Activated naive CD4-positive, alpha-beta T cell treated with anti-CD3 and anti-CD28 coated beads, Interleukin-2, amount 50 U/mL, for 24 hours (primary cell): ENCODE data around the gene IL1A.

ENCODE experiments used
- H3K27ac Mint-ChIP-seq: one replicate; pipeline ENCODE4 v1.8.0; 2021; ENCODE audit warnings: mild to moderate bottlenecking, mixed read lengths
- H3K27me3 Mint-ChIP-seq: one replicate; pipeline ENCODE4 v1.8.0; 2021; ENCODE audit warnings: mixed read lengths
- H3K36me3 Mint-ChIP-seq: one replicate; pipeline ENCODE4 v1.8.0; 2021; ENCODE audit warnings: mixed read lengths
- H3K4me1 Mint-ChIP-seq: one replicate; pipeline ENCODE4 v1.8.0; 2021; ENCODE audit warnings: mixed read lengths
- H3K4me3 Mint-ChIP-seq: one replicate; pipeline ENCODE4 v1.8.0; 2021; ENCODE audit warnings: mild to moderate bottlenecking, mixed read lengths
- H3K9me3 Mint-ChIP-seq: one replicate; pipeline ENCODE4 v1.8.0; 2021; ENCODE audit warnings: mixed read lengths

IL1A gene

DNA sequence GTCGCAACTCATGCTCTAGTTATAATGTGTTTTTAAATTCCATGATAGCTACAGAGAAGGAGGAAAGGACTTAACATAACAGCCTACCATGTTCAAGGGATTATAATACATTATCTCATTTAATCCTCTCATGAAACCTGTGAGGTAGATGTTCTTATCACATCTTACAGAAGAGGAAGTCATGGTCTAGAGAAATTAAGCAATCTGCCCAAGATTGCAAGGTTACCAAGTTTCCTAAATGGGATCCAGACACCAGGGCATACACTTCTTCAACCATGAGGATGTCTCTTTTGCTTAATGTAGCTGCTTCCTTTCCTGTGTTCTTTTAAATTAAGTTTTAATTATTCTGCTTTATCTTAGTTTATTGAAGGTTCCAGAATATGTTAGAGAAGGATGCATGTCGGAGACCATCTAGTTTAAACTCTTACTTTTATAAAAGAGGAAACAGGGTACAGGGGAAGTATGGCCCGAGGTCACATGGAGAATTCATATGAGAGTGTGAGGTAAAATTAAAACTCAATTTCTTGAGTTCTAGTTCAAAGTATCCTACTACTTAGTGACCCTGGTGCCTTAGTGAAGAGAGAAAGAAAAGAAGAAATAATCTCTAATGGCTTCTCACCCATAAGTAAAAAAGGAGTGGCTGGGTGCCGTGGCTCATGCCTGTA is 3.6 kb upstream of the IL1A start:
- Mint-ChIP-seq H3K36me3 (no peaks in the 10 kb centered on the region), H3K9me3 (no peaks in the 10 kb centered on the region), H3K4me3 (no peak overlapping the region), H3K4me1 (no peaks in the 10 kb centered on the region), H3K27ac (no peak overlapping the region), H3K27me3 (peaks cover 2% of the 10 kb centered on the region)

DNA sequence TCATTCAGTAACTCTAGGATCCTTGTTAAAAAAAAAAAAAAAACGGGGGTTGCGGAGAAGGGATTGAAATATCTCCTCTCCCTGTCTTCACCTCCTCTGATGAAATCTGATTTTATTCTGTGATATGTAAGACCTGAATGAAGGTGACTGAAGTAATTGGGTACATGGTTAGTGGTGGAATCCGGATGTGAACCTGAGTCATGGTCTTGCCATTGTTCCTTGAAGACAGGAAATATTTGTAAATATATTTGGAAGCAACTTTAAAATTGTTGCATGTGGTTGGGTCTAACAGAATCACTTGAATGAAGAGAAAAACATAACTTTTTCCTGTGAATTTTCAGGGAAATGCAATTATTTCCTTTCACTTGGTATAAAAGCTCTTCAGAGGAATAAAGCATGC is 3.0 kb upstream of the IL1A start:
- H3K27me3 Mint-ChIP-seq = peaks cover 2% of the 10 kb centered on the region
- no peak overlapping the region for H3K27ac Mint-ChIP-seq
- no peaks in the 10 kb centered on the region for H3K4me1 Mint-ChIP-seq
- H3K4me3 Mint-ChIP-seq = no peak overlapping the region
- H3K9me3 Mint-ChIP-seq = no peaks in the 10 kb centered on the region
- no peaks in the 10 kb centered on the region for H3K36me3 Mint-ChIP-seq

DNA sequence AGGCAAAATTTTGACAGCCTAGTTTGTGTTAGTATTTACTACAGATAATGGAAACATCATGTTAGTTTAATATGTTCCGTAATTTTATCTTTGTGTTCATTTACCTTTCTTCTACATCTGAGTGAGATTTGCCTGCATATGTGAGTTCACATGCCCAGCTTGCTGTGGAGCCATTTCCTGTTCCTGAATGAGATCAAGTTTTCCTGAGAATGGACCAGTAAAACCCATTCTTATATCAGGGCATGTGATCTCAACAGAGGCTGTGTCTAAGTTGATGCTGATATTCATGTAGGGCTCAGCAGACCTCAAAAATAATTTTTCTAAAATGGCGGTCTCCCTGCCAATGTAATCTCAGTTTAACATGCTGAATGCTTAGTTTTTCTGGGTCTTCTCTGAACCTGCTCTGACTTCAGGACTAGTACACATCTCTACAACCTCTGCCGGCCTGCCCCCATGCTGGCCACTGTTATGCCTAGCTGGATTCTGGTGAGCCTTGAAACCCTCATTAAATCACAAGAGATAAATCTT is 1.0 kb downstream of the IL1A start:
- Mint-ChIP-seq H3K9me3 (no peaks in the 10 kb centered on the region), H3K4me1 (no peaks in the 10 kb centered on the region), H3K27me3 (peaks cover 8% of the 10 kb centered on the region), H3K27ac (no peak overlapping the region), H3K4me3 (no peak overlapping the region), H3K36me3 (no peaks in the 10 kb centered on the region)

GRCh38 chr2:112782234-112782799 is 2.0 kb downstream of the IL1A start:
- no peak overlapping the region for H3K4me3 Mint-ChIP-seq
- H3K9me3 Mint-ChIP-seq = no peaks in the 10 kb centered on the region
- no peaks in the 10 kb centered on the region for H3K36me3 Mint-ChIP-seq
- no peak overlapping the region for H3K27ac Mint-ChIP-seq
- peaks cover 2% of the 10 kb centered on the region for H3K4me1 Mint-ChIP-seq
- H3K27me3 Mint-ChIP-seq = peaks cover 9% of the 10 kb centered on the region

GRCh38 chr2:112779598-112779997 is 4.7 kb downstream of the IL1A start:
- Mint-ChIP-seq H3K36me3 (peaks cover 2% of the 10 kb centered on the region), H3K27me3 (peaks cover 12% of the 10 kb centered on the region), H3K27ac (no peak overlapping the region)

GRCh38 chr2:112777036-112777435 is 7.3 kb downstream of the IL1A start:
- H3K9me3 Mint-ChIP-seq = no peaks in the 10 kb centered on the region
- H3K27me3 Mint-ChIP-seq = peaks cover 12% of the 10 kb centered on the region
- H3K4me3 Mint-ChIP-seq = no peak overlapping the region
- H3K4me1 Mint-ChIP-seq = peaks cover 8% of the 10 kb centered on the region
- peak overlapping the region; percentile 18 for H3K27ac Mint-ChIP-seq
- peaks cover 2% of the 10 kb centered on the region for H3K36me3 Mint-ChIP-seq

More at GRCh38 chr2:112779598-112779997, 4.7 kb downstream of the IL1A start:
- Mint-ChIP-seq H3K4me1 (peaks cover 8% of the 10 kb centered on the region), H3K9me3 (no peaks in the 10 kb centered on the region), H3K4me3 (no peak overlapping the region)

- H3K9me3 Mint-ChIP-seq = no peaks in the 10 kb centered on the region
- peaks cover 12% of the 10 kb centered on the region for H3K27me3 Mint-ChIP-seq
- no peak overlapping the region for H3K27ac Mint-ChIP-seq
- H3K36me3 Mint-ChIP-seq = peaks cover 2% of the 10 kb centered on the region
- peaks cover 8% of the 10 kb centered on the region for H3K4me1 Mint-ChIP-seq
- H3K4me3 Mint-ChIP-seq = no peak overlapping the region
Measured at GRCh38 chr2:112776113-112776512, 8.2 kb downstream of the IL1A start.

- H3K4me3 Mint-ChIP-seq = no peak overlapping the region
- H3K27ac Mint-ChIP-seq = no peak overlapping the region
- peaks cover 8% of the 10 kb centered on the region for H3K4me1 Mint-ChIP-seq
- no peaks in the 10 kb centered on the region for H3K9me3 Mint-ChIP-seq
- peaks cover 12% of the 10 kb centered on the region for H3K27me3 Mint-ChIP-seq
- H3K36me3 Mint-ChIP-seq = peaks cover 2% of the 10 kb centered on the region
Measured at GRCh38 chr2:112774536-112775285, 9.6 kb downstream of the IL1A start.

DNA sequence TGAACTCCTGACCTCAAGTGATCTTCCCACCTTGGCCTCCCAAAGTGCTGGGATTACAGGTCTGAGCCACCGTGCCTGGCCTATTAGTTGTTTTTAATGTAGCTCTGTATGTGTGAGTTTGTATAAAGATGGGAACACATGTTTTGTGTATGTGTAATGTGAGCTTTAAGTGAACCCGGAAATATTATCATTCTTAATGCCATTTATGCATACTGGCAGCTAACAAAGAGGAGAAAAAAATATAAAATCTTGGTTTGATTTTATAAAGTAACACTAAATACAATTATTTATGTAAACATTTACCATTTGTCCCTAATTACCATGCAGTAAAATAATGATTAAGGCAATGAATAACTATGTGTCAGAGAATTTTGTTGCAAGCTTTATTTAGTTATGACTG is 10.7 kb downstream of the IL1A start:
- Mint-ChIP-seq H3K4me1 (peaks cover 8% of the 10 kb centered on the region), H3K4me3 (no peak overlapping the region), H3K9me3 (no peaks in the 10 kb centered on the region), H3K27me3 (peaks cover 8% of the 10 kb centered on the region), H3K27ac (no peak overlapping the region), H3K36me3 (peaks cover 2% of the 10 kb centered on the region)

DNA sequence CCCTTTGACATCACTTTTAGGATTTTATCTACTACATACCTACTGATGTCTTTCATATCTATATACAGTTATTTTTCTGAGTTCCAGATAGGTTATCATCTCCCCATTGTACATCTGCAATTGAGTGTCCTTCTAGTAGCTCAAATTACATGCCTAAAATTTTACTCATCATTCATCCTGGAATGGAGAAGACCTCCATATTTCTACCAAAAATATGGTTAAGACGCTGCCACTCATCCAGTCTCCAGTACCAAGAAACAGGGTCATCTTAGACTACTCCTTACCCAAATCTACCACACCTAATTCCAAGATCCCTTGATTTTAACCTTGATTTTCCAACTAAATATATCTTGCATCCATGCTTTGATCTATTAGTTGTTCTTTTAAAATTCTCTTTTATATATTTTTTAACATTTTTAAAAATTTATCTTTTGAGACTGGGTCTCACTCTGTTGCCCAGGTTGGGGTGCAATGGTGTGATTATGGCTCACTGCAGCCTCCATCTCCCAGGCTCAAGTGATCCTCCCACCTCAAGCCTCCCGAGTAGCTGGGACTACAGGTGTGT is 11.3 kb downstream of the IL1A start:
- no peak overlapping the region for H3K27ac Mint-ChIP-seq

GRCh38 chr2:112772322-112772721 is 12.0 kb downstream of the IL1A start:
- no peak overlapping the region for H3K4me3 Mint-ChIP-seq
- no peak overlapping the region for H3K27ac Mint-ChIP-seq
- peaks cover 16% of the 10 kb centered on the region for H3K4me1 Mint-ChIP-seq
- peaks cover 2% of the 10 kb centered on the region for H3K36me3 Mint-ChIP-seq
- H3K9me3 Mint-ChIP-seq = no peaks in the 10 kb centered on the region
- H3K27me3 Mint-ChIP-seq = peaks cover 5% of the 10 kb centered on the region

More for the DNA sequence above, 11.3 kb downstream of the IL1A start:
- peaks cover 11% of the 10 kb centered on the region for H3K4me1 Mint-ChIP-seq
- no peaks in the 10 kb centered on the region for H3K9me3 Mint-ChIP-seq
- peaks cover 2% of the 10 kb centered on the region for H3K36me3 Mint-ChIP-seq
- peaks cover 5% of the 10 kb centered on the region for H3K27me3 Mint-ChIP-seq
- no peak overlapping the region for H3K4me3 Mint-ChIP-seq

DNA sequence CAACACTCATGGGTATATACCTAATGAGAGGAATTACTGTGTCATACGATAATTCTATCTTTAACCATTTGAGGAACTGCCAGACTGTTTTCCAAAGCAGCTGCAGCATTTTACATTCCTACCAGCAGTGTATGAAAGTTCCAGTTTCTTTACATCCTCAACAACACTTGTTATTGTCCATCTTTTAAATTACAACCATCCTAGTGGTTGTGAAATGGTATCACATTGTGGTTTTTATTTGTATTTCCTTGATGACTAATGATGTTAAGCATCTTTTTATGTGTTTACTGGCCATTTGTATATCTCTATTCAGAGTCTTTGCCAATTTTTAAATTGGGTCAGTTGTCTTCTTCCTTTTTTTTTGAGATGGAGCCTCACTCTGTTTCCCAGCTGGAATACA is 15.9 kb downstream of the IL1A start:
- Mint-ChIP-seq H3K36me3 (no peaks in the 10 kb centered on the region), H3K9me3 (no peaks in the 10 kb centered on the region), H3K4me1 (peaks cover 34% of the 10 kb centered on the region), H3K27me3 (no peaks in the 10 kb centered on the region), H3K4me3 (no peak overlapping the region), H3K27ac (no peak overlapping the region)

GRCh38 chr2:112767693-112768330 is 16.5 kb downstream of the IL1A start:
- Mint-ChIP-seq H3K4me1 (peaks cover 34% of the 10 kb centered on the region), H3K4me3 (peak overlapping the region; percentile 68), H3K27me3 (no peaks in the 10 kb centered on the region), H3K9me3 (no peaks in the 10 kb centered on the region), H3K27ac (peak overlapping the region; percentile 66), H3K36me3 (no peaks in the 10 kb centered on the region)

GRCh38 chr2:112765251-112765650 is 19.0 kb downstream of the IL1A start:
- Mint-ChIP-seq H3K27ac (no peak overlapping the region), H3K4me1 (peaks cover 34% of the 10 kb centered on the region), H3K36me3 (no peaks in the 10 kb centered on the region), H3K4me3 (peak overlapping the region; percentile 94), H3K27me3 (no peaks in the 10 kb centered on the region), H3K9me3 (no peaks in the 10 kb centered on the region)
